Fibroblast of skin of left quadriceps (primary cell): Measurements from ENCODE around the gene CELF2.

Experiments
- DNase-seq, 2 experiments: peaks; one replicate each; pipeline ENCODE4 v3.0.0-alpha.2; 2013; ENCODE audit warnings: low read depth in 2 of 2

CELF2 gene

GRCh38 chr10:11245981-11246590 lies 228.4 kb downstream of the CELF2 start:
- no peak for DNase-seq

- DNase-seq: no peak
Observed at GRCh38 chr10:11246752-11247467, 229.2 kb downstream of the CELF2 start.

- DNase-seq: no peak
Observed at GRCh38 chr10:11249152-11249807, 231.6 kb downstream of the CELF2 start.

DNA sequence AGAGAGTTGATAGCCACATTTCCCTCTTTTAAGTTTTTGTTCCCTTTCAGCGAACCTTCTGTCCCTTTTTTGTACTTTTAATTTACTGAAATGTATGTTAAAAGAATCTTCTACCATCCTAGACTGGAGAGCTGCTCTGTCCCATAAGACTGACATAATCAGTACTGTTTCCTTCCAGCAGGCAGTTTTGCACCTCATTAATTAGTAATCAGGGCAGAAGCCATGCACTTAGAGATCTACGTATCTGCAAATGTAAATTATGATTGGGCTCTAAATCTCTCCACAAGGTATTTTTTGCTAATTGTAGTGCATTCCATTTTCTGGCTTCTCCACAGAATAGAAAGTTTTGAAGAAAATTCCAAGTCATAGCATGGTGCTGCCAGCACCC lies 232.1 kb downstream of the CELF2 start:
- DNase-seq: no peak

DNA sequence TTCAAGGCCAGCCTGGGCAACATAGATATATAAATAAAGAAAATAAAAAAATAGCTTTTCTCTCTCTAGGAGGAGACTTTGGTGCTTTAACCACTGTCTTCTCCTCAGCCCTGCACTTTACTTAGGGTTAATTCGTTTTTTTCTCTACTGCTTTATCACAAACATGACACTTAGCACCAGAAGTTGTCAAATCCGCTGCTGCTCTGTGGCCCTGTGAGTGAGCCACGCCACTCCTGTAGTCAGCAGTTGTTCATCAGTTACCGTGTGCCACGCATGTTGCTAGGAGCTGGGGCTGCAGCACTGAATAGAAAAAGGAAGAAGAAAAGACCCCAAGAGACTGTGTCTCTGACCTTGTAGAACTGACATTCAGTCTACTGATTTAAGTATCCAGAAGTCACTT lies 232.6 kb downstream of the CELF2 start:
- no peak for DNase-seq

DNA sequence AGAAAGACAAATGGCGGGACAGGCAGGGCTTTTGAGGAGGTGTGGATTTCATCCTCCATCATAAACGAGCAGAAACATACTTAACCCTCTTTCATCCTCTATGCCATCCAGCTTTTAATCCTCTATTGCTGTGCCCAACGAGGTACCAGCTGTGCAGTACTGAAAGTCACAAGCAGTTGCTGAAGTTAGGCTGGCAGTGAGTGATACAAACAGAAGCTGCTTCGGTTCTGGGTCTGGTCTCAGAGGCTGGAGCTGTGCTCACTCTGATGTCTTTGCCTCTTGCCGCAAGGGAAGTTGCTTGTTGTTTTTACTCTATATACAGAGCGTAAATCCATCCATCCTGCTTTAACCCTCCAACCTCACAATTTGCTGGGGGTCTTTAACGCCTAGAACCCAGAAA lies 235.2 kb downstream of the CELF2 start:
- no peak for DNase-seq

GRCh38 chr10:11253385-11254002 lies 235.8 kb downstream of the CELF2 start:
- DNase-seq: no peak

GRCh38 chr10:11255156-11255555 lies 237.5 kb downstream of the CELF2 start:
- no peak for DNase-seq

DNA sequence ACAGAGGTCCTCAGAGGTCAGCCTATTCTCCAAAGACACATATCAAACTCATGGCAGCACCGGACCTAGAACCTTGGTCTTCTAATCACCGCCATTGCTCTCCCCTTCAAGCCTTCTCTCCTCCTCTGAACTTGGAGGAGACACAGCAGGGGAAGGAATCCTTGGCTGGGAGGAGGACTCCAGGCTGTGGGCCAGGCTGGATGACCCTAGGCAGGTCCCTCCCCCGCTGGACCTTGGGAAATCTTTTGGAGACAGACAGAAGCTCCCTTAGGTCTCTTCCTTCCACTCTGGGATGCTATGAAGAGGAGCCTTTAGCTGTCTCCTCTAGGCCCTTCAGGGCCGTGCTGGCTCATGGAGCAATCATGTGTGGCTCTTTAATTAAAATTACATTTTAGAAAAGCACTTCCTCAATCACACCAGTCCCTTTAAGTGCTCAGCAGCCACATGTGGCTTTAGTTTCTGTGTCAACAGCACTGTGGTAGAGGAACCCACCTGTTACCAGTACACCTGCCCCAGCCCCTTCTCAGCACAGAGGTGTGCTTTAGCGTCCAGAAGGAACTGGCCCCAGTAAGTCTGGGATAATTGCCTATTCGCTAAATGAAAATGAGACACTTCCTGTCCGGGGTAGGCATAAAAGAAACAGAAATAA lies 238.2 kb downstream of the CELF2 start:
- DNase-seq: no peak

DNA sequence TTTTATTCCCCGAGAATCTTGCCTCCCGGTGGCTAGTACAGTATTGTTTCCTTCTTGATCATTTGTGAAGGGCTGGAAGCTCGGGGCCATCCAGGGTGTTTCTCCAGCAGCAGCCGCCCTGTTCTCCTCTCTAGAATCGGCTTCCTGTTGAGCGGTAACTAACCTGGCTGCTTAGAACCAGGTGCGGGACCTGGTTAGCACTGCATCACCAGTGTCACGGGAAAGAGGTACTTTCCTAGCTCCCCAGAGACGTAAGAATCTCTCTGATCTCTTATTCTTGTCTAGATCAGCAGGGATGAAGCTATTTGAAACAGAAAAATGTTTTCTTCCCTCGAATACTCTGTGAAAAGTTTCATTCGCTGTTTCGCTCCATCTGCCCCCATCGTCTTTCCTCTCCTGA lies 239.2 kb downstream of the CELF2 start:
- no peak for DNase-seq

- no peak for DNase-seq
Observed at GRCh38 chr10:11257440-11258090, 239.9 kb downstream of the CELF2 start.

DNA sequence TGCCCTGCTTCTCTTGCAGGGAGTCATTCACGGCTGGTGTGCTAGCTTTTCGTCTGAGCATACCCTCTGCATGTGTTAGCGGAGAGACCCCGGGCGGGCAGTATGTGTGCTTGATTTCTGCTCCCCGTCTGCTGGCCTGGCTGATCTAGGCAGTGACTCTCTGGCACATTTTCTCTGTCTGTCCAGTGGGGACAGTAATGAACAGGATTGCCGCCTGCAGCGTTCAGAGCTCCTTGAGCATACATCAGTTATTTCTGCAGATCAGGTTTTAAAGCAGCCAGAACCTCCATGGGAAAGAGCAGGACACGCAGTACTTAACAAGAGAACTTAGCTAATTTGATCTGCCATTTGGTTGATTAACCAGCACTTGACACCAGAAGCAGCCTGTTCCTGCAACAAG lies 242.5 kb downstream of the CELF2 start:
- DNase-seq: no peak

DNA sequence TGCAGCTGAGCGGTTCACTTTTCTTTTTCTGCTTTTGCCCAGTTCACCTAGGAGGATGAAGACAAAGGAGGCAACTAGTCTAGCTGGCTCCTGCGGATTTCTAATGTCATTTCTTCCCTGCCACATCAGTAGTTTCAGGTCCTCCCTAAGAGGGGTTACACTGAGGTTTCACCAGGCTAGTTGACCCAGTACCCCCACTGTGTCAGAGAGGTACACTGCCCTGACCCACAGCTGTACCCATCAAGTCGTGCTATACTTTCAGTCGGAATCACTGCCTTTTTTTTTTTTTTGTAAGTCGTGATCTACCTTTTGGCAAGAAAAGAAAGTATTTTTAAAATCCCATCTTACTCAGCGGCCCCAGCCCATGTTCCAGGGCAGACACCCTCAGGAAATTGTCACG lies 243.5 kb downstream of the CELF2 start:
- no peak for DNase-seq

DNA sequence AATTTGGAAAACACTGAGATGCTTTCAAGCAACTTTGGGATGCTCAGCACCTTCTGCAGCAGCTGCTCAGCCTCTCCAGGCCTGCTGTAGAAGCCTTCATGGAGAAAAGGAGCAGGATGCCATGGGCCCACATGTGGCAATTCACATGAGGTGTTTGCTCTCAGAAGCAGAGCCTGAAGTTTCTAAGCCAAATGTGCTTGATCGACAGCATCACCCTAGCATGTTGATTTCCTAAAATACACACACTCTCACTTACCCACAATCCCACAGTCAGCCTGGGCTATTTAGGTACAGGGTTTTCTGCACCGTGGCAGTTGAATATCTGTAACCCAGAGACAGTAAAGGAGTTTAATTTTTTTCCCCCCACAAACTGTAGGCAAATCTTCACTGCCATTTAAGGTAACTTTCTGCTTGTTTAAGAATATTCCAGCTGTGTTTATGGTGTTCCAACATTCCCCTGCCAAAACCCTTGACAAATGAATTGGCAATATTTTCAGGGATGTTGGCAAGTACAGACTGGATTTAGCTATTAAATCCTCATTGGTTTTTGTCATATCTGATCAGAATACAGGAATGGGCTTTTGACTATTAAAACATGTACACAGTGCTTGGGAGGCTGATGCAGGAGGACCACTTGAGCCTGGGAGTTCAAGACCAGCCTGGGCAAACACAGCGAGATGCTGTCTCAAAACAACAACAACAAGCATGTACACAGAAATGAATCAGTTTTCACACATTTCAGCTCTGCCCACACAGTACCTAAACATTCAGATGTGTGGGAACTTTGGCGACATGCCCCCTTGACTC lies 244.2 kb downstream of the CELF2 start:
- no peak for DNase-seq

GRCh38 chr10:11262494-11263345 lies 245.0 kb downstream of the CELF2 start:
- no peak for DNase-seq

DNA sequence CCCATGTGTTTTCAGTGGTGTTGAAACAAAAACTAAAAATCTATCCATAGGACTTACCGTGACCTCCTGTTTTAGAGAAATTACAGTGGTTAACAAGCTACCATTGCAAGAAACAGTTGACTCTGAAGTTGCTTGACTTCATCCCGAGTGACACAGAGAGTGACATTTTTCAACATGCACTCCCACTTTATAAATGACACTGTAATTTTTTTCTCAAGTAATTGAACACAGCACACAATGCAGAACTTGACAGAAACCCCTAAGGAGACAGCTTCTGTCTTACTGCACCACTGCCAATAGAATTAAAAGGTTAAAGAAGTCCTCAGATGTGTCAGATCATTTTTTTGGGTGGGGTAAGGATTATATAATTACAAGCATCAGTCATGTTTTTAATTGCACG lies 246.1 kb downstream of the CELF2 start:
- DNase-seq: no peak

- DNase-seq: no peak
Observed at GRCh38 chr10:11264296-11265048, 246.8 kb downstream of the CELF2 start.

GRCh38 chr10:11265484-11265883 lies 247.8 kb downstream of the CELF2 start:
- DNase-seq: no peak

GRCh38 chr10:11266426-11266825 lies 248.8 kb downstream of the CELF2 start:
- no peak for DNase-seq
